PC-3 (cell line): Measurements from ENCODE around the gene FOXP1. TPM values are rescaled to one million over a fixed set of nuclear protein-coding genes. Genes with fewer than 3 reads are reported as not detected.

ENCODE experiments used
- ATAC-seq: fragments of 200-7000 bp; cut with Tn5 transposase; 2 replicates; pipeline ENCODE4 v1.9.1; 2020; ENCODE audit warnings: mild to moderate bottlenecking, moderate library complexity
- BruUV-seq: library from RNA; stranded (reverse); fragments of 400-500 nt; replicated peaks from 2 replicates; lab custom pipeline; 2021; lab: Mats Ljungman, UMichigan
- CTCF ChIA-PET: fragments of 300-600 bp; sonication (Branson Sonifier 250); formaldehyde crosslinking; loops from one replicate; lab custom pipeline; 2022; ENCODE audit warnings: antibody characterized with exemption; lab: Charles Lee
- POLR2A ChIA-PET: fragments of 300-600 bp; sonication (Branson Sonifier 250); formaldehyde crosslinking; loops from one replicate; lab custom pipeline; 2022; ENCODE audit warnings: antibody characterized with exemption; ENCODE audit not compliant: unreplicated experiment; lab: Charles Lee
- DNase-seq: peaks from one replicate; pipeline ENCODE4 v3.0.0-alpha.2; 2015
- H2AFZ ChIP-seq: fragments of 300-600 bp; sonication (generic); 2 replicates; pipeline ENCODE4 v1.6.0; 2016; ENCODE audit warnings: antibody characterized with exemption, low read length
- H3F3A ChIP-seq: fragments of 300-600 bp; sonication (generic); one replicate; pipeline ENCODE4 v1.6.0; 2017; ENCODE audit warnings: antibody characterized with exemption, low read length, control low read depth, mild to moderate bottlenecking; ENCODE audit not compliant: unreplicated experiment
- H3K27ac ChIP-seq: fragments of 300-600 bp; sonication (generic); 2 replicates; pipeline ENCODE4 v1.5.1; 2016; ENCODE audit warnings: mild to moderate bottlenecking, low read length
- H3K27me3 ChIP-seq: fragments of 300-600 bp; sonication (generic); 2 replicates; pipeline ENCODE4 v1.6.1; 2016; ENCODE audit warnings: low read length, mixed read lengths
- H3K36me3 ChIP-seq: fragments of 300-600 bp; sonication (generic); 2 replicates; pipeline ENCODE4 v1.6.1; 2016; ENCODE audit warnings: low read depth, mixed run types, low read length, mixed read lengths
- H3K4me1 ChIP-seq: fragments of 300-600 bp; sonication (generic); 2 replicates; pipeline ENCODE4 v1.5.1; 2016; ENCODE audit warnings: low read length; ENCODE audit not compliant: insufficient read depth
- H3K4me2 ChIP-seq: fragments of 300-600 bp; sonication (generic); 2 replicates; pipeline ENCODE4 v1.6.0; 2016; ENCODE audit warnings: low read length
- H3K4me3 ChIP-seq: fragments of 300-600 bp; sonication (generic); 2 replicates; pipeline ENCODE4 v1.5.1; 2016; ENCODE audit warnings: mild to moderate bottlenecking, low read length, mixed read lengths
- H3K79me2 ChIP-seq: fragments of 300-600 bp; sonication (generic); 2 replicates; pipeline ENCODE4 v1.6.1; 2017; ENCODE audit warnings: low read length, mixed read lengths
- H3K9ac ChIP-seq: fragments of 300-600 bp; sonication (generic); 2 replicates; pipeline ENCODE4 v1.6.0; 2016; ENCODE audit warnings: mild to moderate bottlenecking, low read length
- H3K9me2 ChIP-seq: fragments of 300-600 bp; sonication (generic); replicated peaks from 2 replicates; pipeline ENCODE4 v1.6.1; 2016; ENCODE audit warnings: mixed run types, low read length, mixed read lengths
- H3K9me3 ChIP-seq: fragments of 300-600 bp; sonication (generic); 2 replicates; pipeline ENCODE4 v1.6.1; 2016; ENCODE audit warnings: low read length, mixed read lengths
- H4K20me1 ChIP-seq: fragments of 300-600 bp; sonication (generic); 2 replicates; pipeline ENCODE4 v1.6.1; 2016; ENCODE audit warnings: low read length, mixed read lengths
- CTCF ChIP-seq: fragments of 300-600 bp; sonication (generic); conservative IDR thresholded peaks from 2 replicates; pipeline ENCODE4 v1.5.1; 2017; ENCODE audit warnings: antibody characterized with exemption, low read depth, mild to moderate bottlenecking, low read length
- EZH2 ChIP-seq: fragments of 300-600 bp; sonication (generic); IDR thresholded peaks from one replicate; pipeline ENCODE4 v1.6.1; 2017; ENCODE audit warnings: antibody characterized with exemption, mild to moderate bottlenecking, low read length; ENCODE audit not compliant: unreplicated experiment
- EZH2phosphoT487 ChIP-seq: fragments of 300-600 bp; sonication (generic); IDR thresholded peaks from 2 replicates; pipeline ENCODE4 v1.6.1; 2018; ENCODE audit warnings: mild to moderate bottlenecking, antibody characterized with exemption, low read length, borderline replicate concordance
- intact Hi-C: fragments of 100-400 bp; cut with micrococcal nuclease; formaldehyde crosslinking; loops from 2 replicates; pipeline ENCODE4 v1.9.0; 2023
- total RNA-seq: library from RNA; depleted of rRNA; stranded (reverse); fragments of >200 nt; gene quantifications from 2 replicates; pipeline ENCODE4 v1.2.3, GENCODE V29; 2014

FOXP1 gene
- total RNA-seq, 1 experiment from 2014 or later, result 35.3 TPM

- ChIA-PET POLR2A (no interaction called here), CTCF (no interaction called here)
- no TSS peak for BruUV-seq
- H3K79me2 ChIP-seq, result no peaks in the 10 kb centered on the region
- H3K9ac ChIP-seq, result no peak overlapping the region
- ATAC-seq (no peak), DNase-seq (no peak)
- peaks cover 13% of the 10 kb centered on the region for H3K4me1 ChIP-seq
- H3K4me3 ChIP-seq, result no peak overlapping the region
- H3K36me3 ChIP-seq, result no peaks in the 10 kb centered on the region
- intact Hi-C loops, result no loop called here
- no peak overlapping the region for H3K27ac ChIP-seq
- no peaks in the 10 kb centered on the region for H4K20me1 ChIP-seq
- TF ChIP-seq EZH2phosphoT487, result no peak
- TF ChIP-seq CTCF, result no peak
- TF ChIP-seq EZH2, result no peak
- no peak overlapping the region for H2AFZ ChIP-seq
- no peaks in the 10 kb centered on the region for H3K9me2 ChIP-seq
- no peaks in the 10 kb centered on the region for H3F3A ChIP-seq
- H3K9me3 ChIP-seq, result no peaks in the 10 kb centered on the region
- no peaks in the 10 kb centered on the region for H3K27me3 ChIP-seq
- H3K4me2 ChIP-seq, result no peak overlapping the region
Observed at GRCh38 chr3:71511037-71511436, 72.5 kb downstream of the FOXP1 start.

DNA sequence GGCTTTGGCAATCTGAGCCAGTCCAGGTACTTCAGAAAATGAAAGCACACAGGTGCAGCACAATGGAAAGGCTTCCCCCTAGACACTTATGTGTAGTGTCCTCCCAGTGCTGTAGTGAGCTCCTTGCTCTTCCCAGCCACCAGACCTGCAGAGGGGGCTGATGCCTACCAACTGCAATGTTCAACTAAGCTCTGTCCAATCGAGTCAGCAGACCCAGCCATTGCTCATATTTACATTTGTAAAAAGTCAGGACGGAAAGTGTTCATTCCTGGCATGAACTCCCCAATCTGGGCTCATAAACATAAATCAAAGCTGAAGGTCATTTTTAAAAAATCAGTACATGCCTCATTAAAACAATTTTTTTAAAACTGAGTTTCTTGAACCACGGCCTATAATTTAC lies 73.0 kb downstream of the FOXP1 start:
- H2AFZ ChIP-seq, result no peak overlapping the region
- no peaks in the 10 kb centered on the region for H3K9me3 ChIP-seq
- POLR2A ChIA-PET, result no interaction called here
- H3K9me2 ChIP-seq, result no peaks in the 10 kb centered on the region
- no peaks in the 10 kb centered on the region for H3K27me3 ChIP-seq
- H3K9ac ChIP-seq, result no peak overlapping the region
- no peak overlapping the region for H3K27ac ChIP-seq
- peaks cover 13% of the 10 kb centered on the region for H3K4me1 ChIP-seq
- CTCF ChIA-PET, result no interaction called here
- ATAC-seq, result peak; percentile 44; the same call in 1 of the 2 replicates
- BruUV-seq, result no TSS peak
- no peak for DNase-seq
- intact Hi-C loops, result no loop called here
- no peaks in the 10 kb centered on the region for H3F3A ChIP-seq
- TF ChIP-seq EZH2 (no peak), EZH2phosphoT487 (no peak), CTCF (no peak)
- H3K79me2 ChIP-seq, result no peaks in the 10 kb centered on the region
- no peak overlapping the region for H3K4me3 ChIP-seq
- H3K4me2 ChIP-seq, result no peak overlapping the region
- H4K20me1 ChIP-seq, result no peaks in the 10 kb centered on the region
- H3K36me3 ChIP-seq, result no peaks in the 10 kb centered on the region

GRCh38 chr3:71509066-71509465 lies 74.5 kb downstream of the FOXP1 start:
- POLR2A ChIA-PET, result no interaction called here
- no peaks in the 10 kb centered on the region for H4K20me1 ChIP-seq
- no TSS peak for BruUV-seq
- no peaks in the 10 kb centered on the region for H3K27me3 ChIP-seq
- peaks cover 10% of the 10 kb centered on the region for H3K4me1 ChIP-seq
- DNase-seq (no peak), ATAC-seq (no peak)
- H2AFZ ChIP-seq, result no peak overlapping the region
- intact Hi-C loops, result no loop called here
- TF ChIP-seq EZH2phosphoT487, result no peak
- TF ChIP-seq EZH2, result no peak
- TF ChIP-seq CTCF, result no peak
- H3K9ac ChIP-seq, result no peak overlapping the region
- no peaks in the 10 kb centered on the region for H3K9me3 ChIP-seq
- CTCF ChIA-PET, result no interaction called here
- H3K4me2 ChIP-seq, result no peak overlapping the region
- no peaks in the 10 kb centered on the region for H3K79me2 ChIP-seq
- H3K27ac ChIP-seq, result no peak overlapping the region
- H3K36me3 ChIP-seq, result no peaks in the 10 kb centered on the region
- no peaks in the 10 kb centered on the region for H3K9me2 ChIP-seq
- H3K4me3 ChIP-seq, result no peak overlapping the region
- no peaks in the 10 kb centered on the region for H3F3A ChIP-seq
